EL (cell line): Measurements from ENCODE around the gene MICAL2.

Experiments used
- DNase-seq: peaks from one replicate; pipeline ENCODE4 v3.0.0-alpha.2; 2016

The MICAL2 gene

GRCh38 chr11:12120031-12121008, 9.9 kb downstream of the MICAL2 start:
- DNase-seq: no peak

DNA sequence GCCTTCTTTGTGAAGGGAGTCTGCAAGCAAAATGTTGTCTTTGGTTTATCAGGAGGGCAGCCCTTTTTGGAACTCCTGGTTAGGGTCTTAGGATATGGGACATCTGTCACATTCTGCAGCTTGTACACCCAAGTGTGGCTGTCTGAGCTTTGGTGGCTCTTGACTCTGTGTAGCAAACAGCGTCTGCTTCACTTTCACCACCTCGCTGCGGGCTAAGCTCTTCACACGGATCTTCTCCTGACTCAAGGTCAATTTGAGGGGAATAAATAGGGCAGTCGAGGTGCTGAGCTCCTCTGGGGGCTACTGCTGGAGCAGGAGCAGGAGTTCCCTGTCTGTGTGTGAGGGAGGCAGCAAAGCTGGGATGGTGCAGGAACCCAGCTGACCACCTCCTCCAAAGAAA, 10.6 kb downstream of the MICAL2 start:
- DNase-seq: no peak

GRCh38 chr11:12121517-12121916, 11.1 kb downstream of the MICAL2 start:
- no peak for DNase-seq

DNA sequence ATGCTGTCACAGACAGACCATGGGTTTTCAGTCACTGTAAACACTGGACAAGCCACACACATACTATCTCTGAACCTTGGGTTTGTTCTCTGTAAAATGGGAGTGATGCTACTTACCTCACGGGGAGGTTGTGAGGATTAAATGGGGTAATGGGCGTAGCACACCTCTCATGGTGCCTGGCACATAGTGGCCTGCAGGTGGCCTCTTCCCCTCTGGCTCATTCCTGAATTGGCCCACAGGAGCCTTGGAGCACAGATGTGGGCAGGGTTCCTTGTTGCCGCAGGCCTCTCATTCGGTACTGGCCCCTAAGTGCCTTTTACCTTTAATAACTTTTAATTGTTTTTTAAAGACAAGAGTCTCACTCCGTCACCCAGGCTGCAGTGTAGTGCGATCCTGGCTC, 11.7 kb downstream of the MICAL2 start:
- no peak for DNase-seq

- DNase-seq: peak; percentile 41
Observed at GRCh38 chr11:12123273-12123672, 12.9 kb downstream of the MICAL2 start.

- no peak for DNase-seq
Observed at GRCh38 chr11:12123799-12124198, 13.4 kb downstream of the MICAL2 start.

DNA sequence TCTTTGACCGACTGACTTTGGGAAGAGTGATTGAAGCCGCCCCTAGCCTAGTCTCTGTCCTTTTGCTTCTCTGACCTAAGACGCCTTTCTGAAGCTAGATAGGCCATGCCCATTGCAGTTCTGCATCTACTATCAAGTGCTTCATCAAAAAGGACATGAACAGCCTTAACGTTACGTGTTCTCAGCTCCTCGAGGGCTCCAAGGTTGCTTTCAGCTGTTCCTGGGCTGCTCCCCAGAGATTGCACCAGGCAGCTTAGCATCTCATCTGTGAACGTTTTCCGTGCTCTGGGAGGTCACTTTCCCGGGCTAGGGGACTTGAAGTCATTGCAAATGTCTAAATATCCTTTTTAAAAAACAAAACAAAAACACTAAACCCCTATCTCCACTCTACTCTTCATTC, 13.9 kb downstream of the MICAL2 start:
- no peak for DNase-seq

DNA sequence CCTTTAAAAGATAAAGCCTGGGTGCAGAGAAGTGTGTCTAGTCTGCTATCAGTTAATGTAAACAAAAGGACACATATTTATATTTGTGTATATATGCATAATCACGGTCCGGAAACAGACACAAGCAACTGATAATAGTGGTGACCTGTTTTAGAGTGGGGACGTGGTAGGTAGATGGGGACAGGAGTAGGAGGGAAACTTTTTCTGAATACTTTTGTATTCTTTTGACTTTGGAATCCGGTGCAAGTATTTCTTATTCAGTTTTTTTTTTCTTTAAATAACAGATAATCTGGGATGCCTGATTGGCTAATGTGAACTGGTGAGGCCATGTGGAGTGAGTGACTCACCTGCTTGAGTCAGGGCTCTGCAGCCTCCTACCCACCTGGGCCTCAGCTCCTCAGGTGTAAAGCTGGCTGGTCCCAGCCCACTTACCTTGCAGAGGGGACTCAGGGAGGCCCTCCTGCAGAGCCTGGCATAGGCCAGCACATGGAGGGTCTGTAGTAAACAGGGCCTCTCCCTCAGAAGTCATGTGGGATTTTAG, 15.3 kb downstream of the MICAL2 start:
- no peak for DNase-seq

- peak; percentile 77 for DNase-seq
Observed at GRCh38 chr11:12126344-12127019, 16.1 kb downstream of the MICAL2 start.

DNA sequence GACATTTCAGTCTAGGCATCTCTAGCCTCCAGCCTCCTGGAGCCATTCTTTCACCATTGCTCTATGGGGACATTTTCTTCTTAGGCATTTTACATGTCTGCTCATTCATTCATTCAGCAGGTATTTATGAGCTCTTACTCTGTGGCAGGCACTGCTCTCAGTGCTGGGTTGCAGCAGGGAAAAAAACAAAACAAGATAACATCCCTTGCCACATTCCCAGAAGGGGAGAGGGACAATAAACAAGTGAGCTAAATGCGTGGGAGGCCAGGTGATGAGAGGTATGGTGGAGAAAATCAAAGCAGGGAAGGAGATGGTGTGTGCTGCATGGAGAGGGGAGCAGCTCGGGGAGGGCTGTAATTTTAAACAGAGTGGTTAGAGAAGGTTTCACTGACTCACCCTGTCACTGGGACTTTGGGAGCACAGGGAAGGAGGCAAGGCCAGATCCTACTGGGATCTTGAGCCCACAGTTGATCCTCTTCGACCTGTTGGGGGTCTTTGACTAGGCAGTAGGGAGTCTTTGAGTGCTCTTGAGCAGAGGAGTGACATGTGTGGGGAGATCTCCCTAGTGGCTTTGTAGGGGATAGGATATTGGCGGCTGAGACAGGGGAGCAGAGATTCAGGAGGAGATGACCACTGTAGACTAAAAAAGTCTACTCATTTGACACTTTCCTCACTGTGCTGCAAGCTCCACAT, 17.0 kb downstream of the MICAL2 start:
- DNase-seq: no peak

DNA sequence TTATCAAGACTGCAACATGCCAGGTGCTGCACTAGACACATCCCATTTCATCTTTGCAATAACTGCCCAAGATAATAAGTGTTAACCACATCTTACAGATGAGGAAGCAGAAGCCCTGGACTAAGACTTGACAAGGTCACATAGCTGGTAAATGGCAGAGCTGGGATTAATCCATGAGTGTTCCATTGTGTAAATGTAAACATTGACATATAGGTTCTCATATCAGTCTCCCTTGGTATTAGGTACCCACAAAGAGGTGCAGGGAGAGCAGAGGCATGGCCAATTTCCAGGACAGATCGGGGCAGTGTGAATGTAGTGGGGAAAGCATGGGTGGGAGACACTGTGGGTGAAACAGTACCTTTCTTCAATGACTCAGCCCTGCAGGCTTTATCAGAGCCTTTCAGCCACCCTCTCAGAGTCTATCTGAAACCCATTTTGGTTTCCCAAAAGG, 17.9 kb downstream of the MICAL2 start:
- DNase-seq: no peak

DNA sequence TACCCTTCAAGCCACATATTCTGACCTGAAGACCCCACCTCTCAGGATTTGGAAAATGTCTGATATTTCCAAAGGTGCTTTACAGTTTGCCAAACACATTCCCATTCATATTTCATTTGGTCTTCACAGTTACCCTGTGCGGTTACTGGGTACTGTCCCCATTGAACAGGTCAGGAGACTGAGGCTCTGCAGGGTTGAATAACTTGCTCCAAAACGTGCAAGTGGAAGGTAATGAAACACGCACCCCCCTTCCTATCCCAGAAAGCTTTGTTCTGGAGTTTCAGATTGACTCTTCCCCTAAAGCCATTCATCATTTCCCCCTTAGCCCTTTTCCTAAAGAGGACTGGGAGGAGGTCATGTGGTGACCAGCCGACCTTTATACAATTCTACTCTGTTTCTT, 18.8 kb downstream of the MICAL2 start:
- DNase-seq: no peak

- DNase-seq: no peak
Observed at GRCh38 chr11:12130180-12130980, 20.0 kb downstream of the MICAL2 start.

DNA sequence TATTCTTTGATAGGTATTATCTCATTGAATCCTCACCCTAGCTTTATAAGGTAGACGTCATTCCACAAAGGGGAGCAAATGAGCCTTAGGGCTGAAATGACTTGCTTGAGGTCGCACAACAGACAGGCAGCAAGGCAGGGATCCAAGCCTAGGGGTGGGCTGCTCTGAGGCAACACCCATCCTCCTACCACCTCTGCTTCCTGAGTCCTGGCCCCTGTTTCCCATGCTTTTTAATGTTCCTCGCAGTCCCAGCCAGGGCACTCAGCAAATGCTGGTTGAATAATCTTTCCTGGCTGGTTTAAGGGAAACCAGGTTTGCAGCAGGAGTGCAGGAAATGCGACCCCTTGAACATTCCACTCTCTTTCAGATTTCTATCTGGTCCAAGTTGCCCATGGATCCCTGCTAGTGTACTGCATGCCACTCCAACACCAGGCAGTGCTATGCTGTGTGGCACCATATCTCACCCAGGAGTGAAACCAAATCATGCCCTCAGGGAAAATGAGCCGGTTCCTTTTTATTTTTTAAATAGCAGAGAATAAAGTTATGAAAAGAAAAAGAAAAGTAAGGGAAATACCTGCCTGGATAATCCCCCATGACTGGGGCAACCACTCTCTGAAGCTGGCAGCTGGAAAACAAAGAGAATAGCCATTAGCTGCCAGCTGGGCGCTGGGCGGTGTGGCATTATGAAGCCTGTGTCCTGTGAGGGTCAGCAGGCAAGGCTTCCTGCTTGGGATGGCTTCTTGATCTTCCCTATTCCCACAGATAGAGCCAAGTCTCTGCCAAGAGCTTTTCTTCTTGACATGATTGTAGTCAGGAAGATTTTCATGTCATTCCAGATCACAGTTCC, 21.8 kb downstream of the MICAL2 start:
- DNase-seq: no peak

DNA sequence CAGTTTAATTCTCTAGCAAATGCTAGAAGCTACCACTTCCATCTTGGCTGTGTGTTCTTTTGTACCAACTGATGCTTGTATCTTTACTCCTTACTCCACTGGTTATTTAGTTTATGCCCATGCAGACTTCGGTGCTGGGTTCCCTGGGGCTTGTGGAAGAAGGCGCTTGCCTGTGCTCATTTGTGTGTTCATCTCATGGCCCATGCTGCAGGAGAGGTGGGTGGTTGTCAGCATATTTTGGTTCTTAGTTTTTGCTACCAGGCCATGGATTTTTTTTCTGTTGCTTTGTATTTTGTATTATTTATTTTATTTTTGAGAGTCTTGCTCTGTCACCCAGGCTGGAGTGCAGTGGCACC, 22.4 kb downstream of the MICAL2 start:
- no peak for DNase-seq

- DNase-seq: no peak
Observed at GRCh38 chr11:12133547-12134235, 23.3 kb downstream of the MICAL2 start.

GRCh38 chr11:12134236-12134585, 23.8 kb downstream of the MICAL2 start:
- no peak for DNase-seq

- no peak for DNase-seq
Observed at GRCh38 chr11:12135185-12135584, 24.8 kb downstream of the MICAL2 start.

DNA sequence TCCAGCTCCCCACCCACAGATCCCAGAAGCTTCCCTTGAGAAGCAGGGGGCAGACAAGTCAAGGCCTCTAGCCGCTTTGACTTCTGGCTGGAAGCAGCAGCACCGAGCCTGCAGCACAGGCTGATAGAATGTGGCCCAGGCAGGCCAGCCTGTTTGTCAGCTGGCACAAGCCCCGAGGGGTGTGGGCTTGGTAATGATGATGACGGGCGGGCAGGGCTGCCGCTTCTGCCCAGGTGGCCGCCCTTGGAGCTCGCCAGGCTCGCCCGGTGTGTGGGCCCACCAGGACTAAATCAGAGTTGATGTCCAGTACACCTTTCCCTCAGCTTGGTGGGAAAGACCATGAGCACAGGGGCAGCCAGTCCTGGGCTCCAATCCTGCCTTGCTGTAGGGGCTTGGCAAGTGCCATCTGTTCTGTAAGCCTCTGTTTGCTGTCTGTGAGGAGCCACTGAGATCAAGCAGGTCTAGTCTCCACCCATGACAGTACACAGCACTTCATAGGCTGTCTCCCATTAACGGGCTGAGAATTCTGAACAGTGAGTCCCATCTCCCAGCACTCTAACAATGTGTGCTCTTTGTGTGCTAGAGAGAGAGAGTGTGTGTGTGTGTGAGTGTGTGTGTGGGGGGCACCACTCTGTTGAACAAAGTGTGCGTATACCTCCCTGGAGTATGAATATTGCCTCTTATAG, 26.8 kb downstream of the MICAL2 start:
- DNase-seq: no peak
